Neural progenitor cell (in vitro differentiated cells): ENCODE results near the gene SORT1.
"Not testable (repeated sequence)": the region's sequence is repeated elsewhere in the genome, so short reads cannot be mapped to it uniquely, and the experiment has no call there.

Experiments
- EZH2phosphoT487 ChIP-seq: fragments of 200-600 bp; sonication (generic); IDR thresholded peaks from 2 replicates; pipeline ENCODE4 v1.6.1; 2017; ENCODE audit warnings: antibody characterized with exemption
- TF ChIP-seq, protein P1 (sequence below): fragments of 200-600 bp; sonication (generic); IDR thresholded peaks from 2 replicates; pipeline ENCODE4 v1.5.1; 2017; ENCODE audit warnings: antibody characterized with exemption, mild to moderate bottlenecking

DNA sequence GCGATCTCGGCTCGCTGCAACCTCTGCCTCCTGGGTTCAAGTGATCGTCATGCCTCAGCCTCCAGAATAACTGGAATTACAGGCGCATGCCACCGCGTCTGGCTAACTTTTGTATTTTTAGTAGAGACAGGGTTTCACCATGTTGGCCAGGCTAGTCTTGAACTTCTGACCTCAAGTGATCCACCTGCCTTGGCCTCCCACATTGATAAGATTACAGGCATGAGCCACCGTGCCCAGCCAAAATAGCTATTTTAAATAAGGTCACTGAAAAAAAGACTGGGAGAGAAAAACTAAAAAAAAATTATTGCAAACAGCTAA, 2.5 kb downstream of the SORT1 start:
- TF ChIP-seq, protein P1, sequence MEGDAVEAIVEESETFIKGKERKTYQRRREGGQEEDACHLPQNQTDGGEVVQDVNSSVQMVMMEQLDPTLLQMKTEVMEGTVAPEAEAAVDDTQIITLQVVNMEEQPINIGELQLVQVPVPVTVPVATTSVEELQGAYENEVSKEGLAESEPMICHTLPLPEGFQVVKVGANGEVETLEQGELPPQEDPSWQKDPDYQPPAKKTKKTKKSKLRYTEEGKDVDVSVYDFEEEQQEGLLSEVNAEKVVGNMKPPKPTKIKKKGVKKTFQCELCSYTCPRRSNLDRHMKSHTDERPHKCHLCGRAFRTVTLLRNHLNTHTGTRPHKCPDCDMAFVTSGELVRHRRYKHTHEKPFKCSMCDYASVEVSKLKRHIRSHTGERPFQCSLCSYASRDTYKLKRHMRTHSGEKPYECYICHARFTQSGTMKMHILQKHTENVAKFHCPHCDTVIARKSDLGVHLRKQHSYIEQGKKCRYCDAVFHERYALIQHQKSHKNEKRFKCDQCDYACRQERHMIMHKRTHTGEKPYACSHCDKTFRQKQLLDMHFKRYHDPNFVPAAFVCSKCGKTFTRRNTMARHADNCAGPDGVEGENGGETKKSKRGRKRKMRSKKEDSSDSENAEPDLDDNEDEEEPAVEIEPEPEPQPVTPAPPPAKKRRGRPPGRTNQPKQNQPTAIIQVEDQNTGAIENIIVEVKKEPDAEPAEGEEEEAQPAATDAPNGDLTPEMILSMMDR, result not testable (repeated sequence)
- TF ChIP-seq EZH2phosphoT487, result not testable (repeated sequence)
